ENCODE data around the gene PUDP.

Gene PUDP

GRCh38 chrX:7054219-7055216 is 93.4 kb downstream of the PUDP start:
- Histone ChIP-seq H3K4me3 (ENCODE audit: low read depth, low read length) (no peak overlapping the region), H3K9me3 (ENCODE audit: control insufficient read depth, low read length) (no peaks in the 10 kb centered on the region), H3K36me3 (ENCODE audit: control insufficient read depth, insufficient read depth, low read length) (no peaks in the 10 kb centered on the region), H2AFZ (no peak overlapping the region), H3K27ac (no peak overlapping the region), H3K79me2 (no peaks in the 10 kb centered on the region), H3K4me1 (no peaks in the 10 kb centered on the region), H3K4me2 (ENCODE audit: low read length) (no peak overlapping the region), H3K27me3 (ENCODE audit: control insufficient read depth, insufficient read depth, low read length) (no peaks in the 10 kb centered on the region), H3K9ac (no peak overlapping the region)
- no peak for TF ChIP-seq CTCF (IDR thresholded peaks at IDR 0.05)

- Histone ChIP-seq H3K9ac (no peak overlapping the region), H3K9me3 (ENCODE audit: control insufficient read depth, low read length) (no peaks in the 10 kb centered on the region), H3K36me3 (ENCODE audit: control insufficient read depth, insufficient read depth, low read length) (no peaks in the 10 kb centered on the region), H3K27me3 (ENCODE audit: control insufficient read depth, insufficient read depth, low read length) (no peaks in the 10 kb centered on the region), H3K4me3 (ENCODE audit: low read depth, low read length) (no peak overlapping the region), H3K79me2 (no peaks in the 10 kb centered on the region), H3K4me1 (no peaks in the 10 kb centered on the region), H2AFZ (no peak overlapping the region), H3K4me2 (ENCODE audit: low read length) (no peak overlapping the region), H3K27ac (no peak overlapping the region)
- TF ChIP-seq CTCF (IDR thresholded peaks at IDR 0.05): no peak
These were observed 95.4 kb downstream of the PUDP start for GRCh38 chrX:7052541-7052940.

- Histone ChIP-seq H3K27me3 (ENCODE audit: control insufficient read depth, insufficient read depth, low read length) (no peaks in the 10 kb centered on the region), H3K4me2 (ENCODE audit: low read length) (no peak overlapping the region), H3K4me3 (ENCODE audit: low read depth, low read length) (no peak overlapping the region), H3K9ac (no peak overlapping the region), H3K4me1 (no peaks in the 10 kb centered on the region), H3K27ac (no peak overlapping the region), H3K79me2 (no peaks in the 10 kb centered on the region), H2AFZ (no peak overlapping the region), H3K36me3 (ENCODE audit: control insufficient read depth, insufficient read depth, low read length) (no peaks in the 10 kb centered on the region), H3K9me3 (ENCODE audit: control insufficient read depth, low read length) (no peaks in the 10 kb centered on the region)
- no peak for TF ChIP-seq CTCF (IDR thresholded peaks at IDR 0.05)
These were observed 97.7 kb downstream of the PUDP start for GRCh38 chrX:7050271-7050670.

GRCh38 chrX:7047951-7048350 is 100.0 kb downstream of the PUDP start:
- Histone ChIP-seq H2AFZ (no peak overlapping the region), H3K27me3 (ENCODE audit: control insufficient read depth, insufficient read depth, low read length) (no peaks in the 10 kb centered on the region), H3K79me2 (no peaks in the 10 kb centered on the region), H3K9me3 (ENCODE audit: control insufficient read depth, low read length) (no peaks in the 10 kb centered on the region), H3K36me3 (ENCODE audit: control insufficient read depth, insufficient read depth, low read length) (no peaks in the 10 kb centered on the region), H3K27ac (no peak overlapping the region), H3K4me2 (ENCODE audit: low read length) (no peak overlapping the region), H3K9ac (no peak overlapping the region), H3K4me3 (ENCODE audit: low read depth, low read length) (no peak overlapping the region), H3K4me1 (no peaks in the 10 kb centered on the region)
- no peak for TF ChIP-seq CTCF (IDR thresholded peaks at IDR 0.05)
